Cardiac ventricle fibroblast (primary cell): ENCODE data around the gene TBPL2. TPM values are rescaled to one million over a fixed set of nuclear protein-coding genes. Genes with fewer than 3 reads are reported as not detected.

Source experiments
- total RNA-seq: library from RNA; depleted of rRNA; stranded (reverse); fragments of >200 nt; gene quantifications from 2 replicates; pipeline ENCODE4 v1.2.3, GENCODE V29; 2015

TBPL2 gene
- not detected in 2 replicates for total RNA-seq

GRCh38 chr14:55440385-55440784 lies at the start of gene TBPL2:
TSS of gene TBPL2 (minus strand) at chr14:55440616. CDS start at chr14:55440449, 167 bp downstream.

GRCh38 chr14:55411426-55412389 lies 28.7 kb downstream of the TBPL2 start, which contains the start of gene ATG14:
TSS of gene ATG14 (minus strand) at chr14:55411830. CDS start at chr14:55411822, 8 bp downstream.

Other genes starting within 250 kb of the TBPL2 start
- 1.6 and 2.6 TPM in 2 replicates for gene DLGAP5, start 249.0 kb downstream of the TBPL2 start, total RNA-seq
- 8.1 and 8.4 TPM in 2 replicates for gene FBXO34, start 169.2 kb downstream of the TBPL2 start, total RNA-seq
- gene ATG14, start 28.8 kb downstream of the TBPL2 start, total RNA-seq: 9.7 and 10.8 TPM in 2 replicates
- gene KTN1, start 139.6 kb upstream of the TBPL2 start, total RNA-seq: 86.1 and 90.0 TPM in 2 replicates